HepG2 (cell line): Measurements from ENCODE around the gene MAGEA2B. TPM values are rescaled to one million over a fixed set of nuclear protein-coding genes. Genes with fewer than 3 reads are reported as not detected.
"Not testable (repeated sequence)": the region's sequence is repeated elsewhere in the genome, so short reads cannot be mapped to it uniquely, and the experiment has no call there.

Source experiments
- ATAC-seq: fragments of 200-7000 bp; cut with Tn5 transposase; 3 replicates; pipeline ENCODE4 v1.9.1; 2020; ENCODE audit warnings: mild to moderate bottlenecking, moderate library complexity
- BruUV-seq: library from RNA; stranded (reverse); fragments of 400-500 nt; replicated peaks from 2 replicates; lab custom pipeline; 2021; lab: Mats Ljungman, UMichigan
- CTCF ChIA-PET: fragments of 300-600 bp; formaldehyde crosslinking; extraction: SDS; loops from one replicate; lab custom pipeline; 2021; ENCODE audit warnings: low total read pairs, inconsistent platforms, low intra/inter-chr PET ratio; lab: Yijun Ruan, JAX
- POLR2A ChIA-PET: fragments of 350-600 bp; sonication (Branson Sonifier 250); formaldehyde crosslinking; loops from one replicate; lab custom pipeline; 2020; ENCODE audit warnings: antibody characterized with exemption, inconsistent platforms; lab: Yijun Ruan, JAX
- DNase-seq: peaks from one replicate; pipeline ENCODE4 v3.0.0-alpha.2; 2015; ENCODE audit warnings: low spot score
- FAIRE-seq: peaks from 3 replicates; lab custom pipeline; 2011; peaks lifted over from hg19 to GRCh38; lab: Jason Lieb, UNC
- H2AFZ ChIP-seq: one replicate; pipeline ENCODE4 v1.6.1; 2011; ENCODE audit warnings: low read length, inconsistent platforms
- H3K27ac ChIP-seq: fragments of 300-600 bp; 3 replicates; pipeline ENCODE4 v1.8.0; 2011; ENCODE audit warnings: mixed run types, mild to moderate bottlenecking, mixed read lengths, low read length, inconsistent platforms; ENCODE audit not compliant: insufficient read depth; ENCODE audit errors: extremely low read length
- H3K27me3 ChIP-seq, 2 experiments: fragments of 200-600 bp in 1 of 2; 2 replicates in 1 of 2; 3 replicates in 1 of 2; pipeline versions ENCODE4 v1.6.0 to v1.8.0; 2011; ENCODE audit warnings: low read length in 2 of 2, mild to moderate bottlenecking in 2 of 2, moderate library complexity in 2 of 2, inconsistent platforms in 1 of 2; ENCODE audit not compliant: insufficient read depth in 2 of 2, control insufficient read depth in 1 of 2
- H3K36me3 ChIP-seq, 2 experiments: fragments of 200-600 bp in 1 of 2; replicated peaks in 1 of 2; 2 replicates in 1 of 2; 3 replicates in 1 of 2; pipeline versions ENCODE4 v1.5.1 to v1.8.0; 2011; ENCODE audit warnings: low read length in 2 of 2, inconsistent platforms in 1 of 2; ENCODE audit not compliant: insufficient read depth in 2 of 2, control insufficient read depth in 1 of 2
- H3K4me1 ChIP-seq: 2 replicates; pipeline ENCODE4 v1.5.1; 2012; ENCODE audit warnings: low read length, inconsistent platforms; ENCODE audit not compliant: insufficient read depth
- H3K4me2 ChIP-seq: 2 replicates; pipeline ENCODE4 v1.6.0; 2011; ENCODE audit warnings: low read depth, low read length, inconsistent platforms
- H3K4me3 ChIP-seq, 3 experiments: fragments of 200-600 bp in 1 of 3; sonication (generic), shearing (Covaris generic) in 1 of 3; replicated peaks in 1 of 3; 2 replicates each; pipeline ENCODE4 v1.5.1; 2011 to 2016; ENCODE audit warnings: low read length in 3 of 3, inconsistent platforms in 2 of 3, low read depth in 2 of 3, mild to moderate bottlenecking in 2 of 3, control low read depth in 1 of 3, mixed read lengths in 1 of 3; ENCODE audit not compliant: insufficient read depth in 1 of 3
- H3K79me2 ChIP-seq: one replicate; pipeline ENCODE4 v1.6.1; 2011; ENCODE audit warnings: low read length, inconsistent platforms; ENCODE audit not compliant: insufficient read depth
- H3K9ac ChIP-seq: 2 replicates; pipeline ENCODE4 v1.6.0; 2011; ENCODE audit warnings: mild to moderate bottlenecking, low read depth, low read length, inconsistent platforms; ENCODE audit not compliant: insufficient read depth
- H3K9me3 ChIP-seq: 2 replicates; pipeline ENCODE4 v1.5.1; 2012; ENCODE audit warnings: mild to moderate bottlenecking, low read length
- H4K20me1 ChIP-seq: 2 replicates; pipeline ENCODE4 v1.6.0; 2011; ENCODE audit warnings: inconsistent platforms, mild to moderate bottlenecking, low read length, moderate library complexity; ENCODE audit not compliant: insufficient read depth
- ATF2 ChIP-seq: sonication (generic); formaldehyde crosslinking; IDR thresholded peaks from 2 replicates; pipeline ENCODE4 v1.4.0; 2020; ENCODE audit warnings: missing genetic modification reagents
- GLI4 ChIP-seq: sonication (generic); formaldehyde crosslinking; IDR thresholded peaks from 2 replicates; pipeline ENCODE4 v1.5.1; 2020; ENCODE audit warnings: missing genetic modification reagents, mild to moderate bottlenecking, moderate library complexity, borderline replicate concordance
- NFIC ChIP-seq: IDR thresholded peaks from 2 replicates; pipeline ENCODE4 v1.6.1; 2012; ENCODE audit warnings: mild to moderate bottlenecking, low read length, inconsistent platforms
- PRDM10 ChIP-seq: sonication (generic); formaldehyde crosslinking; IDR thresholded peaks from 2 replicates; pipeline ENCODE4 v1.4.0; 2020; ENCODE audit warnings: low read depth, missing genetic modification reagents
- WGBS: methylation state at CpG from one replicate; pipeline ENCODE4 v1.1.6; 2017; ENCODE audit warnings: low lambda C conversion rate; 5-methylcytosine and 5-hydroxymethylcytosine counted together
- in situ Hi-C: cut with HindIII; loops from 2 replicates; pipeline ENCODE4 v1.10.0; 2017; ENCODE audit warnings: low pct_unique_long_range_greater_than_20kb; ENCODE audit not compliant: extremely low pct_ligation_motif_present
- intact Hi-C: fragments of 100-400 bp; cut with micrococcal nuclease; formaldehyde crosslinking; loops from one replicate; pipeline ENCODE4 v1.10.0; 2022; ENCODE audit not compliant: unreplicated experiment
- polyA plus RNA-seq, 8 experiments: library from polyadenylated mRNA; depleted of rRNA in 3 of 8; stranded (reverse) in 7 of 8; unstranded in 1 of 8; fragments of >200 nt; fragmentation: Illumina TruSeq in 4 of 8; extraction: Trizol in 4 of 8; gene quantifications; 2 replicates each; pipeline versions ENCODE4 v1.2.1 to v1.2.3, GENCODE V29; 2011 to 2016; ENCODE audit warnings: low read depth in 4 of 8, missing spikeins in 1 of 8, mixed read lengths in 1 of 8; ENCODE audit not compliant: insufficient read depth in 1 of 8
- total RNA-seq, 5 experiments: library from RNA; depleted of rRNA; stranded (reverse); fragments of >200 nt; fragmentation: Illumina TruSeq; extraction: Trizol; gene quantifications; 2 replicates each; pipeline ENCODE4 v1.2.3, GENCODE V29; 2016; ENCODE audit warnings: low read depth in 1 of 5
- TF ChIP-seq, protein P1 (sequence below): sonication (generic); formaldehyde crosslinking; IDR thresholded peaks from 2 replicates; pipeline ENCODE4 v1.4.0; 2020; ENCODE audit warnings: missing genetic modification reagents

Gene MAGEA2B
- total and polyA plus RNA-seq, 2 of the 13 experiments (the other 11 are each of a cell fraction or from before 2014, with no cell fraction given), result 0.09 TPM; not detected in 1

GRCh38 chrX:152713195-152713594, 1.2 kb upstream of the MAGEA2B start:
- H3K27ac ChIP-seq, H2AFZ ChIP-seq, intact Hi-C loops, FAIRE-seq, H3K79me2 ChIP-seq, ATAC-seq, BruUV-seq, H3K9me3 ChIP-seq, H3K27me3 ChIP-seq, DNase-seq, in situ Hi-C loops, H3K4me2 ChIP-seq, H3K9ac ChIP-seq, H3K36me3 ChIP-seq, CTCF ChIA-PET, H4K20me1 ChIP-seq, H3K4me1 ChIP-seq, H3K4me3 ChIP-seq, POLR2A ChIA-PET: not testable (repeated sequence)
- no CpG with 5 or more reads among the region's 5 CpGs for WGBS

- FAIRE-seq (no peak), DNase-seq (no peak), ATAC-seq (no peak)
- 17% methylated on average over 1 of the region's 7 CpGs for WGBS
- ChIA-PET CTCF (no interaction called here), POLR2A (no interaction called here)
- in situ Hi-C loops, result no loop called here
- Histone ChIP-seq H3K27me3 (no peaks in the 10 kb centered on the region), H4K20me1 (no peaks in the 10 kb centered on the region), H3K9me3 (no peaks in the 10 kb centered on the region), H3K9ac (no peak overlapping the region), H3K4me1 (no peaks in the 10 kb centered on the region), H3K36me3 (no peaks in the 10 kb centered on the region), H2AFZ (no peak overlapping the region), H3K79me2 (no peaks in the 10 kb centered on the region), H3K27ac (no peak overlapping the region), H3K4me2 (no peak overlapping the region), H3K4me3 (no peak overlapping the region)
- TF ChIP-seq NFIC (no peak), PRDM10 (CRISPR knock-in tag) (no peak), GLI4 (no peak), ATF2 (no peak)
- TF ChIP-seq, protein P1, sequence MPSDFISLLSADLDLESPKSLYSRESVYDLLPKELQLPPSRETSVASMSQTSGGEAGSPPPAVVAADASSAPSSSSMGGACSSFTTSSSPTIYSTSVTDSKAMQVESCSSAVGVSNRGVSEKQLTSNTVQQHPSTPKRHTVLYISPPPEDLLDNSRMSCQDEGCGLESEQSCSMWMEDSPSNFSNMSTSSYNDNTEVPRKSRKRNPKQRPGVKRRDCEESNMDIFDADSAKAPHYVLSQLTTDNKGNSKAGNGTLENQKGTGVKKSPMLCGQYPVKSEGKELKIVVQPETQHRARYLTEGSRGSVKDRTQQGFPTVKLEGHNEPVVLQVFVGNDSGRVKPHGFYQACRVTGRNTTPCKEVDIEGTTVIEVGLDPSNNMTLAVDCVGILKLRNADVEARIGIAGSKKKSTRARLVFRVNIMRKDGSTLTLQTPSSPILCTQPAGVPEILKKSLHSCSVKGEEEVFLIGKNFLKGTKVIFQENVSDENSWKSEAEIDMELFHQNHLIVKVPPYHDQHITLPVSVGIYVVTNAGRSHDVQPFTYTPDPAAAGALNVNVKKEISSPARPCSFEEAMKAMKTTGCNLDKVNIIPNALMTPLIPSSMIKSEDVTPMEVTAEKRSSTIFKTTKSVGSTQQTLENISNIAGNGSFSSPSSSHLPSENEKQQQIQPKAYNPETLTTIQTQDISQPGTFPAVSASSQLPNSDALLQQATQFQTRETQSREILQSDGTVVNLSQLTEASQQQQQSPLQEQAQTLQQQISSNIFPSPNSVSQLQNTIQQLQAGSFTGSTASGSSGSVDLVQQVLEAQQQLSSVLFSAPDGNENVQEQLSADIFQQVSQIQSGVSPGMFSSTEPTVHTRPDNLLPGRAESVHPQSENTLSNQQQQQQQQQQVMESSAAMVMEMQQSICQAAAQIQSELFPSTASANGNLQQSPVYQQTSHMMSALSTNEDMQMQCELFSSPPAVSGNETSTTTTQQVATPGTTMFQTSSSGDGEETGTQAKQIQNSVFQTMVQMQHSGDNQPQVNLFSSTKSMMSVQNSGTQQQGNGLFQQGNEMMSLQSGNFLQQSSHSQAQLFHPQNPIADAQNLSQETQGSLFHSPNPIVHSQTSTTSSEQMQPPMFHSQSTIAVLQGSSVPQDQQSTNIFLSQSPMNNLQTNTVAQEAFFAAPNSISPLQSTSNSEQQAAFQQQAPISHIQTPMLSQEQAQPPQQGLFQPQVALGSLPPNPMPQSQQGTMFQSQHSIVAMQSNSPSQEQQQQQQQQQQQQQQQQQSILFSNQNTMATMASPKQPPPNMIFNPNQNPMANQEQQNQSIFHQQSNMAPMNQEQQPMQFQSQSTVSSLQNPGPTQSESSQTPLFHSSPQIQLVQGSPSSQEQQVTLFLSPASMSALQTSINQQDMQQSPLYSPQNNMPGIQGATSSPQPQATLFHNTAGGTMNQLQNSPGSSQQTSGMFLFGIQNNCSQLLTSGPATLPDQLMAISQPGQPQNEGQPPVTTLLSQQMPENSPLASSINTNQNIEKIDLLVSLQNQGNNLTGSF (CRISPR knock-in tag), result no peak
- intact Hi-C loops, result no loop called here
- no TSS peak for BruUV-seq
Observed at GRCh38 chrX:152725409-152725808, 11.0 kb downstream of the MAGEA2B start.
